SK-N-SH treated with all-trans-retinoic acid at 6 μM for 48 hours (cell line): ENCODE measurements around the gene KLHDC10.

Experiments used
- ATAC-seq: fragments of 200-7000 bp; cut with Tn5 transposase; 3 replicates; pipeline ENCODE4 v1.9.1; 2020; ENCODE audit warnings: mild to moderate bottlenecking, moderate library complexity
- ARNTL ChIP-seq: fragments of 450-650 bp; formaldehyde crosslinking; IDR thresholded peaks from 2 replicates; pipeline ENCODE4 v1.5.0; 2020; ENCODE audit warnings: low read depth, mild to moderate bottlenecking, moderate library complexity, borderline replicate concordance
- CREB5 ChIP-seq: fragments of 250-450 bp; sonication (Bioruptor Pico); IDR thresholded peaks from 2 replicates; pipeline ENCODE4 v1.5.1; 2020; ENCODE audit warnings: low read depth, mild to moderate bottlenecking, moderate library complexity
- CSDC2 ChIP-seq: fragments of 250-450 bp; sonication (Bioruptor Pico); IDR thresholded peaks from 2 replicates; pipeline ENCODE4 v1.5.0; 2020; ENCODE audit warnings: mild to moderate bottlenecking, moderate library complexity
- ESRRG ChIP-seq: fragments of 250-450 bp; sonication (Bioruptor Pico); IDR thresholded peaks from 2 replicates; pipeline ENCODE4 v1.6.1; 2021; ENCODE audit warnings: mild to moderate bottlenecking
- ISL1 ChIP-seq: fragments of 250-450 bp; sonication (Bioruptor Pico); IDR thresholded peaks from 2 replicates; pipeline ENCODE4 v2.1.2; 2022; ENCODE audit warnings: mild to moderate bottlenecking, moderate library complexity
- OSR1 ChIP-seq: fragments of 250-450 bp; sonication (Bioruptor Pico); IDR thresholded peaks from 2 replicates; pipeline ENCODE4 v1.8.0; 2022; ENCODE audit warnings: moderate library complexity, mild to moderate bottlenecking, inconsistent platforms
- PATZ1 ChIP-seq: fragments of 250-450 bp; sonication (Bioruptor Pico); IDR thresholded peaks from 2 replicates; pipeline ENCODE4 v1.8.0; 2020; ENCODE audit warnings: mild to moderate bottlenecking, moderate library complexity, borderline replicate concordance
- PPARA ChIP-seq: fragments of 250-450 bp; sonication (Bioruptor Pico); IDR thresholded peaks from 2 replicates; pipeline ENCODE4 v1.5.0; 2020; ENCODE audit warnings: mild to moderate bottlenecking, borderline replicate concordance
- SNAI2 ChIP-seq: fragments of 250-450 bp; sonication (Bioruptor Pico); IDR thresholded peaks from 2 replicates; pipeline ENCODE4 v1.5.0; 2020; ENCODE audit warnings: mild to moderate bottlenecking, moderate library complexity
- TCF4 ChIP-seq: fragments of 250-450 bp; sonication (Bioruptor Pico); IDR thresholded peaks from 2 replicates; pipeline ENCODE4 v1.8.0; 2021; ENCODE audit warnings: mild to moderate bottlenecking, moderate library complexity, borderline replicate concordance
- TOX ChIP-seq: fragments of 250-450 bp; sonication (Bioruptor Pico); IDR thresholded peaks from 2 replicates; pipeline ENCODE4 v1.8.0; 2021; ENCODE audit warnings: mild to moderate bottlenecking, moderate library complexity, borderline replicate concordance
- ZC3H10 ChIP-seq: fragments of 250-450 bp; sonication (Bioruptor Pico); IDR thresholded peaks from 2 replicates; pipeline ENCODE4 v1.5.1; 2021; ENCODE audit warnings: mild to moderate bottlenecking, moderate library complexity
- ZFP3 ChIP-seq: fragments of 250-450 bp; sonication (Bioruptor Pico); IDR thresholded peaks from 2 replicates; pipeline ENCODE4 v1.5.0; 2020; ENCODE audit warnings: mild to moderate bottlenecking, moderate library complexity
- ZFP30 ChIP-seq: fragments of 450-650 bp; formaldehyde crosslinking; IDR thresholded peaks from 2 replicates; pipeline ENCODE4 v1.5.0; 2022; ENCODE audit warnings: mild to moderate bottlenecking, moderate library complexity
- ZNF565 ChIP-seq: fragments of 450-650 bp; formaldehyde crosslinking; conservative IDR thresholded peaks from 2 replicates; pipeline ENCODE4 v1.5.0; 2020; ENCODE audit warnings: low read depth, mild to moderate bottlenecking, moderate library complexity
- ZNF70 ChIP-seq: fragments of 450-650 bp; formaldehyde crosslinking; IDR thresholded peaks from 2 replicates; pipeline ENCODE4 v1.5.0; 2020; ENCODE audit warnings: mild to moderate bottlenecking, moderate library complexity
- ZNF8 ChIP-seq: fragments of 450-650 bp; formaldehyde crosslinking; IDR thresholded peaks from 2 replicates; pipeline ENCODE4 v1.5.0; 2020; ENCODE audit warnings: mild to moderate bottlenecking, moderate library complexity
- TF ChIP-seq, protein P1 (sequence below): fragments of 250-450 bp; sonication (Bioruptor Pico); IDR thresholded peaks from 2 replicates; pipeline ENCODE4 v1.5.0; 2020; ENCODE audit warnings: mild to moderate bottlenecking, moderate library complexity
- TF ChIP-seq, protein P2 (sequence below): fragments of 250-450 bp; sonication (Bioruptor Pico); IDR thresholded peaks from 2 replicates; pipeline ENCODE4 v1.5.1; 2021; ENCODE audit warnings: mild to moderate bottlenecking, moderate library complexity
- TF ChIP-seq, protein P3 (sequence below): fragments of 250-450 bp; sonication (Bioruptor Pico); IDR thresholded peaks from 2 replicates; pipeline ENCODE4 v1.8.0; 2021; ENCODE audit warnings: low read depth, mild to moderate bottlenecking, moderate library complexity, borderline replicate concordance

KLHDC10 gene

DNA sequence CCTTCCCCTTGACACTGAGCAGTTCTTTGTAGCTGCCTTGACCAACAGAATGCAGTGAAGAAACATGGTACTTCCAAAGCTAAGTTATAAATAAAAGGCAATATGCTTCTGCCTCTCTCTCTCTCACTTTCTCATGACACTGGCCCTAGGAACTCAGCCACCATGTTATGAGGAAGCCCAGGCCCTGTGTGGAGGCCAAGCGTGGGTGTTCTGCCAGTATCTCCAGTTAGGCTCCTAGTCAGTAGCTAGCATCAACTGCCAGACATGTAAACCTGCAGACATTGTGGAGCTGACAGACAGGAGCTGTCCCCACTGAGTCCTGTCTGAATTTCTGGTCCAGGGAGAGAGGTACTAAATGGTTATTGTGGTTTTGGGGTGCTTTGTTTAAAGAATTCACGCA lies 89.7 kb downstream of the KLHDC10 start:
- no peak for ATAC-seq
- peak; percentile 85; the same call in 1 of the 2 replicates for TF ChIP-seq ZNF565
- no peak for TF ChIP-seq ESRRG
- no peak for TF ChIP-seq ZFP3 (CRISPR knock-in tag)
- TF ChIP-seq OSR1 (CRISPR knock-in tag), result no peak

DNA sequence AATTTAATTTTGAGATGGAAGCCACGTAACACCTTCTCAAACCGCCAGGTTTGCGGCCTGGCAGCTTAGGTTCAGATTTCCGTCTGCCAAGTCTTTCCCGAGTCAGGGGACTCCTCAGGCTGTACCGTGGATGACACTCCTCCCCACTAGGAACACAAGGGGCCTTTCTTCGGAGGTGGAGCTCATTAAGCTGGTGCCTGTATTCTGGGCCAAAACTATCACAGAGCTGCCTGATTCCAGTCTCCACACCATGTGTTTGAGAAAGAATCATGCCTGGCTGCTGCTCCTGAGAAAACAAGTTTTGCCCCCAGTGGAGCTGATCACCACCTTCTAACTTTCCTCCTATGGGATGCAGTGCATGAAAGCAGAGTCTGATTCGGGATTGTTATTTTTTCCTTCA lies 90.1 kb downstream of the KLHDC10 start:
- TF ChIP-seq TCF4 (CRISPR knock-in tag) (no peak), ZC3H10 (CRISPR knock-in tag) (no peak), SNAI2 (no peak), OSR1 (CRISPR knock-in tag) (no peak), ISL1 (CRISPR knock-in tag) (no peak), CSDC2 (CRISPR knock-in tag) (no peak), ZNF8 (CRISPR knock-in tag) (no peak), PATZ1 (no peak)
- TF ChIP-seq, protein P1, sequence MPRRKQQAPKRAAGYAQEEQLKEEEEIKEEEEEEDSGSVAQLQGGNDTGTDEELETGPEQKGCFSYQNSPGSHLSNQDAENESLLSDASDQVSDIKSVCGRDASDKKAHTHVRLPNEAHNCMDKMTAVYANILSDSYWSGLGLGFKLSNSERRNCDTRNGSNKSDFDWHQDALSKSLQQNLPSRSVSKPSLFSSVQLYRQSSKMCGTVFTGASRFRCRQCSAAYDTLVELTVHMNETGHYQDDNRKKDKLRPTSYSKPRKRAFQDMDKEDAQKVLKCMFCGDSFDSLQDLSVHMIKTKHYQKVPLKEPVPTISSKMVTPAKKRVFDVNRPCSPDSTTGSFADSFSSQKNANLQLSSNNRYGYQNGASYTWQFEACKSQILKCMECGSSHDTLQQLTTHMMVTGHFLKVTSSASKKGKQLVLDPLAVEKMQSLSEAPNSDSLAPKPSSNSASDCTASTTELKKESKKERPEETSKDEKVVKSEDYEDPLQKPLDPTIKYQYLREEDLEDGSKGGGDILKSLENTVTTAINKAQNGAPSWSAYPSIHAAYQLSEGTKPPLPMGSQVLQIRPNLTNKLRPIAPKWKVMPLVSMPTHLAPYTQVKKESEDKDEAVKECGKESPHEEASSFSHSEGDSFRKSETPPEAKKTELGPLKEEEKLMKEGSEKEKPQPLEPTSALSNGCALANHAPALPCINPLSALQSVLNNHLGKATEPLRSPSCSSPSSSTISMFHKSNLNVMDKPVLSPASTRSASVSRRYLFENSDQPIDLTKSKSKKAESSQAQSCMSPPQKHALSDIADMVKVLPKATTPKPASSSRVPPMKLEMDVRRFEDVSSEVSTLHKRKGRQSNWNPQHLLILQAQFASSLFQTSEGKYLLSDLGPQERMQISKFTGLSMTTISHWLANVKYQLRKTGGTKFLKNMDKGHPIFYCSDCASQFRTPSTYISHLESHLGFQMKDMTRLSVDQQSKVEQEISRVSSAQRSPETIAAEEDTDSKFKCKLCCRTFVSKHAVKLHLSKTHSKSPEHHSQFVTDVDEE (CRISPR knock-in tag), result no peak
- TF ChIP-seq, protein P2, sequence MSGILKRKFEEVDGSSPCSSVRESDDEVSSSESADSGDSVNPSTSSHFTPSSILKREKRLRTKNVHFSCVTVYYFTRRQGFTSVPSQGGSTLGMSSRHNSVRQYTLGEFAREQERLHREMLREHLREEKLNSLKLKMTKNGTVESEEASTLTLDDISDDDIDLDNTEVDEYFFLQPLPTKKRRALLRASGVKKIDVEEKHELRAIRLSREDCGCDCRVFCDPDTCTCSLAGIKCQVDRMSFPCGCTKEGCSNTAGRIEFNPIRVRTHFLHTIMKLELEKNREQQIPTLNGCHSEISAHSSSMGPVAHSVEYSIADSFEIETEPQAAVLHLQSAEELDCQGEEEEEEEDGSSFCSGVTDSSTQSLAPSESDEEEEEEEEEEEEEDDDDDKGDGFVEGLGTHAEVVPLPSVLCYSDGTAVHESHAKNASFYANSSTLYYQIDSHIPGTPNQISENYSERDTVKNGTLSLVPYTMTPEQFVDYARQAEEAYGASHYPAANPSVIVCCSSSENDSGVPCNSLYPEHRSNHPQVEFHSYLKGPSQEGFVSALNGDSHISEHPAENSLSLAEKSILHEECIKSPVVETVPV, result no peak
- no peak for ATAC-seq

GRCh38 chr7:130162196-130162595 lies 91.9 kb downstream of the KLHDC10 start:
- no peak for ATAC-seq
- TF ChIP-seq TCF4 (CRISPR knock-in tag), result no peak

DNA sequence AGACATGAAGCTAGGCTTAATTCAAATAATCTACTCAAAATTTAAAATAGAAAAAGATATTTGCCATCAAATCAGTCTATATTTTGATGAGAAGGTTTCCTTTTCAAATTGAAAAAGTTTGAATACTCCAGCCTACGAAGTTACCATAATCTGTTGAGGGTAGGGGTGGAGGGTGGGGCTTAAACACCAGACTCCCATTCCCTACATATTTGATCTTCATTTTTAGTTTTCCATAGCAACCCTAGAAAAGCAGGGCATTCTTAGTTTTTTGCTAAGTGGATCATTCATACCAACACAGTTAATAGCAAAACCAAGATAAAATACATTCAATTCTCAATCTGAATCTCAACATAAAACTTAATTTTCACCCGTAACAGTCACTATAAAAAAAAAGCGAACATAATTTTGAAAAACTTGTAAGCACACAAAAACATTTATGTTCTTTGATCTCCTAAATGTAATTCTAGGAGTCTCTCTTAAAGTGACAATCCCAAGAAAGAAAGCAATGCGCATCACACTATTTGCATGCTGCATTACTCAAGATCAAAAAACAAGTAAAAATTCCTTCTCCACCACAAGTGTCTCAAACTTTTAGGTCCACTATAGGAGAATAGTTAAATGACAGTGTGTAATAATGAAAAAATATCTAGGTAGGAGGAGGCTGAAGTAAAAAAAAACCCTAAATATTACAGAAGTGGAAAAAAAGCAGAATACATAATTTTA lies 104.1 kb downstream of the KLHDC10 start:
- ATAC-seq, result no peak
- TF ChIP-seq ZFP30 (CRISPR knock-in tag) (no peak), CREB5 (no peak), CSDC2 (CRISPR knock-in tag) (no peak), TOX (CRISPR knock-in tag) (no peak), ISL1 (CRISPR knock-in tag) (no peak), ZNF8 (CRISPR knock-in tag) (no peak), ZNF70 (no peak), OSR1 (CRISPR knock-in tag) (no peak), ZC3H10 (CRISPR knock-in tag) (no peak), PPARA (CRISPR knock-in tag) (no peak), ARNTL (CRISPR knock-in tag) (no peak), PATZ1 (no peak), ESRRG (no peak)
- TF ChIP-seq, protein P3, sequence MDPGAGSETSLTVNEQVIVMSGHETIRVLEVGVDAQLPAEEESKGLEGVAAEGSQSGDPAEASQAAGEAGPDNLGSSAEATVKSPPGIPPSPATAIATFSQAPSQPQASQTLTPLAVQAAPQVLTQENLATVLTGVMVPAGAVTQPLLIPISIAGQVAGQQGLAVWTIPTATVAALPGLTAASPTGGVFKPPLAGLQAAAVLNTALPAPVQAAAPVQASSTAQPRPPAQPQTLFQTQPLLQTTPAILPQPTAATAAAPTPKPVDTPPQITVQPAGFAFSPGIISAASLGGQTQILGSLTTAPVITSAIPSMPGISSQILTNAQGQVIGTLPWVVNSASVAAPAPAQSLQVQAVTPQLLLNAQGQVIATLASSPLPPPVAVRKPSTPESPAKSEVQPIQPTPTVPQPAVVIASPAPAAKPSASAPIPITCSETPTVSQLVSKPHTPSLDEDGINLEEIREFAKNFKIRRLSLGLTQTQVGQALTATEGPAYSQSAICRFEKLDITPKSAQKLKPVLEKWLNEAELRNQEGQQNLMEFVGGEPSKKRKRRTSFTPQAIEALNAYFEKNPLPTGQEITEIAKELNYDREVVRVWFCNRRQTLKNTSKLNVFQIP (CRISPR knock-in tag), result no peak
- TF ChIP-seq, protein P2, result no peak
